Measurements from ENCODE around the gene ANKRD6. TPM values are rescaled to one million over a fixed set of nuclear protein-coding genes. Genes with fewer than 3 reads are reported as not detected.

Gene ANKRD6
- total RNA-seq, 1 donor from 2014 or later = 5.5 TPM

DNA sequence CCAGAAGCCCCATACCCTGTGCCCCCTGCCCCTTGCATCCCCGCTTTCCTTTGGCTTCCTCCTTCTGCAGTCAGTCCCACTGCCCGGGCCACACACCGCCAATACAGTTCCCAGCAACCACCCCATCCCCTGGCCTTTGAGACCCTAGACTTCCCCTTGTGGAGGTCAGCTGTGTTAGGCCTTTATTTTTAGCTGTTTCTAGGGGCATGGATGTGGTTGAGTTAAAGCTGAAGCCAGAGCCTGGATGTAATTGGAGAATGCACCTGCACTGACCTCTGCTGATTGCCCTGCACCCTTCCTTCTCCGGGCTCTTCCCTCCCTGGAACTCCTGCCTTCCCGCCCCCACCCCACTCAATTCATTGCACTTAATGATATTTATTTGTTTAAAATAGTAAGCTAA is 171.7 kb downstream of the ANKRD6 start:
- Mint-ChIP-seq H3K4me3 (ENCODE audit: unreplicated experiment) (no peak overlapping the region), H3K9me3 (ENCODE audit: unreplicated experiment) (no peaks in the 10 kb centered on the region), H3K4me1 (ENCODE audit: unreplicated experiment) (no peaks in the 10 kb centered on the region), H3K27ac (ENCODE audit: unreplicated experiment) (no peak overlapping the region), H3K27me3 (ENCODE audit: unreplicated experiment) (no peaks in the 10 kb centered on the region), H3K36me3 (ENCODE audit: unreplicated experiment) (no peaks in the 10 kb centered on the region)
- no peak for DNase-seq (ENCODE audit: extremely low spot score, unreplicated experiment)
- TF ChIP-seq CTCF (IDR thresholded peaks at IDR 0.05) = no peak

DNA sequence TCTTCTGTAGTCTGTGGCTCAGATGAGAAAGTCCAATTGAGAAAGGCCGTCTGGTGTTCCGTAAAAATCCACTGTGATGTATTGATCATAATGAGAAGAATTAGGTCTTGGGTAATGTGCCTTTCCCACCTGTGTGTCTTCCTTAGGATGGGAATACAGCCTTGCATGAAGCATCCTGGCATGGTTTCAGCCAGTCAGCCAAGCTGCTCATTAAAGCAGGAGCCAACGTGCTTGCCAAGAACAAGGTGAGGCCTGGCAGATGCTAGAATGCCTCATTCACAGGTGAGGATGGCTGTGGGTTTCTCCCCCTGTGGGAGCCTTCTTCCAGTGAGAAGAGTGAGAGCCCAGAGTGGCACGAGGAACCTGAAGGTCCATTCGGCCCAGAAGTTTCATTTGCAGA is 172.9 kb downstream of the ANKRD6 start:
- H3K27me3 Mint-ChIP-seq (ENCODE audit: unreplicated experiment) = no peaks in the 10 kb centered on the region
- no peak overlapping the region for H3K27ac Mint-ChIP-seq (ENCODE audit: unreplicated experiment)
- H3K36me3 Mint-ChIP-seq (ENCODE audit: unreplicated experiment) = no peaks in the 10 kb centered on the region
- H3K4me1 Mint-ChIP-seq (ENCODE audit: unreplicated experiment) = no peaks in the 10 kb centered on the region
- H3K4me3 Mint-ChIP-seq (ENCODE audit: unreplicated experiment) = no peak overlapping the region
- no peaks in the 10 kb centered on the region for H3K9me3 Mint-ChIP-seq (ENCODE audit: unreplicated experiment)
- TF ChIP-seq CTCF (IDR thresholded peaks at IDR 0.05) = no peak
- DNase-seq (ENCODE audit: extremely low spot score, unreplicated experiment) = no peak

- no peaks in the 10 kb centered on the region for H3K9me3 Mint-ChIP-seq (ENCODE audit: unreplicated experiment)
- peak; percentile 72 for TF ChIP-seq CTCF (IDR thresholded peaks at IDR 0.05)
- no peaks in the 10 kb centered on the region for H3K36me3 Mint-ChIP-seq (ENCODE audit: unreplicated experiment)
- H3K4me1 Mint-ChIP-seq (ENCODE audit: unreplicated experiment) = no peaks in the 10 kb centered on the region
- no peak overlapping the region for H3K4me3 Mint-ChIP-seq (ENCODE audit: unreplicated experiment)
- no peak for DNase-seq (ENCODE audit: extremely low spot score, unreplicated experiment)
- H3K27me3 Mint-ChIP-seq (ENCODE audit: unreplicated experiment) = no peaks in the 10 kb centered on the region
- no peak overlapping the region for H3K27ac Mint-ChIP-seq (ENCODE audit: unreplicated experiment)
Measured at GRCh38 chr6:89610149-89610642, 177.2 kb downstream of the ANKRD6 start.

DNA sequence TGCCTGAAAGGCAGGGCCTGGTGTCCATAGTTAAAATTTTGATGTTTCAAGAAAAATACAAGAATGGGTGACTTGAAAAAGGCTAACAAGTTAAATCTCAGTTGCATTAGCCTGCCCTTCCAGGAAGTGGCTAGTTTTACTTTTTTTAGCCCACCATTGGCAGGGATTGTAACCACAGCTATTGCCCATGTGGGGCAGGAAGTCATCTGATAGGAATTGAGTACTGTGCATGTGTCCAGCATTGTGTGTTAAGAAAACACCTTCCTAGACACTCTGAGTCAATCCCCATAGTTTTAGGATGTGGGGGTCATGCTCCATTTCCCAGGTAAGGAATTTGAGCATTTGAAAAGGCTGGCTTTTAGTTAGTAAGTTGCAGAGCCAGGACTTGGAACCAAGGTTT is 178.7 kb downstream of the ANKRD6 start:
- no peak overlapping the region for H3K4me3 Mint-ChIP-seq (ENCODE audit: unreplicated experiment)
- H3K36me3 Mint-ChIP-seq (ENCODE audit: unreplicated experiment) = no peaks in the 10 kb centered on the region
- no peaks in the 10 kb centered on the region for H3K4me1 Mint-ChIP-seq (ENCODE audit: unreplicated experiment)
- DNase-seq (ENCODE audit: extremely low spot score, unreplicated experiment) = no peak
- H3K27me3 Mint-ChIP-seq (ENCODE audit: unreplicated experiment) = no peaks in the 10 kb centered on the region
- no peaks in the 10 kb centered on the region for H3K9me3 Mint-ChIP-seq (ENCODE audit: unreplicated experiment)
- no peak overlapping the region for H3K27ac Mint-ChIP-seq (ENCODE audit: unreplicated experiment)
- TF ChIP-seq CTCF (IDR thresholded peaks at IDR 0.05) = no peak

GRCh38 chr6:89612121-89612520 is 179.2 kb downstream of the ANKRD6 start:
- Mint-ChIP-seq H3K4me3 (ENCODE audit: unreplicated experiment) (no peak overlapping the region), H3K36me3 (ENCODE audit: unreplicated experiment) (no peaks in the 10 kb centered on the region), H3K27me3 (ENCODE audit: unreplicated experiment) (no peaks in the 10 kb centered on the region), H3K27ac (ENCODE audit: unreplicated experiment) (no peak overlapping the region), H3K9me3 (ENCODE audit: unreplicated experiment) (no peaks in the 10 kb centered on the region), H3K4me1 (ENCODE audit: unreplicated experiment) (no peaks in the 10 kb centered on the region)
- TF ChIP-seq CTCF (IDR thresholded peaks at IDR 0.05) = no peak
- no peak for DNase-seq (ENCODE audit: extremely low spot score, unreplicated experiment)
